A673 (cell line): Measurements from ENCODE around the gene CLSTN3. TPM values are rescaled to one million over a fixed set of nuclear protein-coding genes. Genes with fewer than 3 reads are reported as not detected.

ENCODE experiments used
- BruUV-seq: library from RNA; stranded (reverse); fragments of 400-500 nt; replicated peaks from 2 replicates; lab custom pipeline; 2021; lab: Mats Ljungman, UMichigan
- CTCF ChIA-PET: fragments of 300-600 bp; sonication (Branson Sonifier 250); formaldehyde crosslinking; loops from one replicate; lab custom pipeline; 2022; ENCODE audit warnings: antibody characterized with exemption; lab: Charles Lee
- POLR2A ChIA-PET: fragments of 300-600 bp; sonication (Branson Sonifier 250); formaldehyde crosslinking; loops from one replicate; lab custom pipeline; 2022; ENCODE audit warnings: antibody characterized with exemption; ENCODE audit not compliant: low non-redundant PET; lab: Charles Lee
- DNase-seq: peaks from one replicate; pipeline ENCODE4 v3.0.0-alpha.2; 2015; ENCODE audit warnings: low spot score
- H3K27ac ChIP-seq: fragments of 200-600 bp; sonication (generic); 2 replicates; pipeline ENCODE4 v1.5.1; 2016; ENCODE audit warnings: mixed run types, low read depth, mild to moderate bottlenecking, mixed read lengths, antibody characterized with exemption, low read length; ENCODE audit not compliant: poor library complexity, severe bottlenecking
- H3K27me3 ChIP-seq: fragments of 200-600 bp; sonication (generic); replicated peaks from 2 replicates; pipeline ENCODE4 v1.6.1; 2017; ENCODE audit warnings: mixed run types, low read depth, mild to moderate bottlenecking, mixed read lengths, antibody characterized with exemption, low read length; ENCODE audit not compliant: insufficient read depth, poor library complexity
- H3K36me3 ChIP-seq: fragments of 200-600 bp; sonication (generic); 2 replicates; pipeline ENCODE4 v1.6.1; 2016; ENCODE audit warnings: mixed run types, mild to moderate bottlenecking, mixed read lengths, antibody characterized with exemption, low read length; ENCODE audit not compliant: insufficient read depth, poor library complexity, severe bottlenecking
- H3K4me1 ChIP-seq: fragments of 200-600 bp; sonication (generic); 2 replicates; pipeline ENCODE4 v1.6.1; 2017; ENCODE audit warnings: mixed run types, mild to moderate bottlenecking, mixed read lengths, antibody characterized with exemption, low read length; ENCODE audit not compliant: insufficient read depth, poor library complexity, severe bottlenecking
- H3K4me3 ChIP-seq: fragments of 200-600 bp; sonication (generic); 2 replicates; pipeline ENCODE4 v1.5.1; 2016; ENCODE audit warnings: low read depth, mixed run types, mild to moderate bottlenecking, mixed read lengths, low read length; ENCODE audit not compliant: poor library complexity, severe bottlenecking
- H3K9me3 ChIP-seq: fragments of 200-600 bp; sonication (generic); 2 replicates; pipeline ENCODE4 v1.6.1; 2016; ENCODE audit warnings: mixed run types, low read depth, mild to moderate bottlenecking, mixed read lengths, antibody characterized with exemption, low read length; ENCODE audit not compliant: poor library complexity, severe bottlenecking
- EZH2 ChIP-seq: fragments of 200-600 bp; sonication (generic); IDR thresholded peaks from 2 replicates; pipeline ENCODE4 v1.6.1; 2017; ENCODE audit warnings: borderline replicate concordance, low read depth, mild to moderate bottlenecking, mixed read lengths, antibody characterized with exemption, low read length; ENCODE audit not compliant: poor library complexity, severe bottlenecking
- intact Hi-C: fragments of 100-400 bp; cut with micrococcal nuclease; formaldehyde crosslinking; loops from one replicate; pipeline ENCODE4 v1.10.0; 2022; ENCODE audit not compliant: unreplicated experiment
- total RNA-seq: library from RNA; stranded (reverse); gene quantifications from 2 replicates; pipeline ENCODE4 v1.2.3, GENCODE V29; 2021
- TF ChIP-seq, protein P1 (sequence below): fragments of 300-800, 200-600 bp; sonication (generic); conservative IDR thresholded peaks from 2 replicates; pipeline ENCODE4 v1.5.1; 2017; ENCODE audit warnings: low read depth, mild to moderate bottlenecking, antibody characterized with exemption, low read length, moderate library complexity, mixed read lengths

The CLSTN3 gene
- total RNA-seq, 1 experiment from 2014 or later = 10.7 TPM

- BruUV-seq = no TSS peak
- no peaks in the 10 kb centered on the region for H3K36me3 ChIP-seq
- intact Hi-C loops = no loop called here
- DNase-seq = no peak
- no peak overlapping the region for H3K27ac ChIP-seq
- POLR2A ChIA-PET = no interaction called here
- no peak overlapping the region for H3K4me3 ChIP-seq
- H3K9me3 ChIP-seq = no peaks in the 10 kb centered on the region
- no peaks in the 10 kb centered on the region for H3K27me3 ChIP-seq
- H3K4me1 ChIP-seq = no peaks in the 10 kb centered on the region
- CTCF ChIA-PET = no interaction called here
- TF ChIP-seq, protein P1, sequence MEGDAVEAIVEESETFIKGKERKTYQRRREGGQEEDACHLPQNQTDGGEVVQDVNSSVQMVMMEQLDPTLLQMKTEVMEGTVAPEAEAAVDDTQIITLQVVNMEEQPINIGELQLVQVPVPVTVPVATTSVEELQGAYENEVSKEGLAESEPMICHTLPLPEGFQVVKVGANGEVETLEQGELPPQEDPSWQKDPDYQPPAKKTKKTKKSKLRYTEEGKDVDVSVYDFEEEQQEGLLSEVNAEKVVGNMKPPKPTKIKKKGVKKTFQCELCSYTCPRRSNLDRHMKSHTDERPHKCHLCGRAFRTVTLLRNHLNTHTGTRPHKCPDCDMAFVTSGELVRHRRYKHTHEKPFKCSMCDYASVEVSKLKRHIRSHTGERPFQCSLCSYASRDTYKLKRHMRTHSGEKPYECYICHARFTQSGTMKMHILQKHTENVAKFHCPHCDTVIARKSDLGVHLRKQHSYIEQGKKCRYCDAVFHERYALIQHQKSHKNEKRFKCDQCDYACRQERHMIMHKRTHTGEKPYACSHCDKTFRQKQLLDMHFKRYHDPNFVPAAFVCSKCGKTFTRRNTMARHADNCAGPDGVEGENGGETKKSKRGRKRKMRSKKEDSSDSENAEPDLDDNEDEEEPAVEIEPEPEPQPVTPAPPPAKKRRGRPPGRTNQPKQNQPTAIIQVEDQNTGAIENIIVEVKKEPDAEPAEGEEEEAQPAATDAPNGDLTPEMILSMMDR = no peak
Measured at GRCh38 chr12:7156259-7157197, 26.4 kb downstream of the CLSTN3 start.

GRCh38 chr12:7157391-7157790, 27.2 kb downstream of the CLSTN3 start:
- intact Hi-C loops = no loop called here
- no peaks in the 10 kb centered on the region for H3K36me3 ChIP-seq
- no peak for TF ChIP-seq EZH2
- TF ChIP-seq, protein P1 = no peak
- ChIA-PET POLR2A (no interaction called here), CTCF (no interaction called here)
- no peaks in the 10 kb centered on the region for H3K9me3 ChIP-seq
- H3K27ac ChIP-seq = no peak overlapping the region
- H3K27me3 ChIP-seq = no peaks in the 10 kb centered on the region
- BruUV-seq = no TSS peak
- no peak overlapping the region for H3K4me3 ChIP-seq
- no peaks in the 10 kb centered on the region for H3K4me1 ChIP-seq
- no peak for DNase-seq

- no peak for DNase-seq
- Histone ChIP-seq H3K4me3 (no peak overlapping the region), H3K27me3 (no peaks in the 10 kb centered on the region), H3K27ac (no peak overlapping the region), H3K36me3 (no peaks in the 10 kb centered on the region), H3K4me1 (no peaks in the 10 kb centered on the region), H3K9me3 (no peaks in the 10 kb centered on the region)
- TF ChIP-seq EZH2 = no peak
- TF ChIP-seq, protein P1 = no peak
- intact Hi-C loops = no loop called here
- ChIA-PET POLR2A (no interaction called here), CTCF (no interaction called here)
- no TSS peak for BruUV-seq
Measured at GRCh38 chr12:7158781-7159609, 28.8 kb downstream of the CLSTN3 start.
